ENCODE data around the gene ZNF658.
"Not testable (repeated sequence)": the region's sequence is repeated elsewhere in the genome, so short reads cannot be mapped to it uniquely, and the experiment has no call there.

DNA sequence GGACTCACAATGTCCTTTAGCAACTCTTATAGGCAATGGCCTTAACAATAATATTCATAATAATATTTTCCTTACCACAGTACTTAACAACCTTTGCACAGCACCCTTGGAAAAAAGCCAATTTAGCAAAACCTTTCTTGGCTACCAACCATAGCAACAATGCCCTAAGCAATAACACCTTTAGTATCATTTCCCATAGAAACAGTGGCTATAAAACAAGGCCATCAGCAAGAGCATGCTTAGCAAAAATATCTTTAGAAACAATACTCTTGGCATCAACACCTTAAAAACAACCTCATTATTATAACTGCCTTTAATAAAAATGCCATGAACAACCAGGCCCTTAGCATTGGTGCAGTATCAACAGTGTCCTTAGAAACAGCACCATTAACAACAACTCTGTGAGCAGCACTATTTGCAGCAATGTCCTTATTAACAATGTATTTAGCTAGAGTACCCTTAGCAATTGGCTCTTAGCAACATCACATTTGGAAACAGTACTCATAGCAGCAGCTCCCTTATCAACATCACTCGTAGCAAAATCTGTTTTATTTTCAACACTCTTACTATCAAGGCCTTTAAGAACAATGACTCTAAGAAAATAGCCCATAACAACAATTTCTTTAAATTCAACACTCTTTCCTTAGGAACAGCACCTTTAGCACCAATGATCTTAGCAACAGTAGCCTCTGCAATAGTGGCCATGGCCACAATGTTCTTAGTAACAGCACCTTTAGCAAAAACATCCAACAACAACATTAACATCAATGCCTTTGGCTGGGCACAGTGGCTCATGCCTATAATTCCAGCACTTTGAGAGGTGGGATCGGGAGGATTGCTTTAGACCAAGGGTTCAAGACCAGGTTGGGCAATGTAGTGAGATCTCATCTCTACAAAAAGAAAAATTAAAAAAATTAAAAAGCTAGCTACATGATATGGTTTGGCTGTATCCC is 39.6 kb downstream of the ZNF658 start:
- TF ChIP-seq, protein P1, sequence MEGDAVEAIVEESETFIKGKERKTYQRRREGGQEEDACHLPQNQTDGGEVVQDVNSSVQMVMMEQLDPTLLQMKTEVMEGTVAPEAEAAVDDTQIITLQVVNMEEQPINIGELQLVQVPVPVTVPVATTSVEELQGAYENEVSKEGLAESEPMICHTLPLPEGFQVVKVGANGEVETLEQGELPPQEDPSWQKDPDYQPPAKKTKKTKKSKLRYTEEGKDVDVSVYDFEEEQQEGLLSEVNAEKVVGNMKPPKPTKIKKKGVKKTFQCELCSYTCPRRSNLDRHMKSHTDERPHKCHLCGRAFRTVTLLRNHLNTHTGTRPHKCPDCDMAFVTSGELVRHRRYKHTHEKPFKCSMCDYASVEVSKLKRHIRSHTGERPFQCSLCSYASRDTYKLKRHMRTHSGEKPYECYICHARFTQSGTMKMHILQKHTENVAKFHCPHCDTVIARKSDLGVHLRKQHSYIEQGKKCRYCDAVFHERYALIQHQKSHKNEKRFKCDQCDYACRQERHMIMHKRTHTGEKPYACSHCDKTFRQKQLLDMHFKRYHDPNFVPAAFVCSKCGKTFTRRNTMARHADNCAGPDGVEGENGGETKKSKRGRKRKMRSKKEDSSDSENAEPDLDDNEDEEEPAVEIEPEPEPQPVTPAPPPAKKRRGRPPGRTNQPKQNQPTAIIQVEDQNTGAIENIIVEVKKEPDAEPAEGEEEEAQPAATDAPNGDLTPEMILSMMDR (conservative IDR thresholded peaks at IDR 0.05; ENCODE audit: low read length) = not testable (repeated sequence)
- not testable (repeated sequence) for TF ChIP-seq EZH2phosphoT487 (IDR thresholded peaks at IDR 0.05; ENCODE audit: borderline replicate concordance, low read depth, low read length)

All from OCI-LY7 (cell line).